Transverse colon (tissue), 4 donors: ENCODE data around the gene PDE6A.

Experiments
- CTCF ChIP-seq, 5 experiments: fragments of 200-600 bp in 3 of 5; fragments of 450-650 bp in 2 of 5; sonication (generic) in 3 of 5; IDR thresholded peaks; 1 replicate in 2 of 5; 2 replicates in 3 of 5; pipeline ENCODE4 v1.5.1; 2016 to 2017; ENCODE audit warnings: antibody characterized with exemption in 5 of 5, inconsistent platforms in 3 of 5, mild to moderate bottlenecking in 2 of 5, moderate library complexity in 1 of 5
- POLR2A ChIP-seq: fragments of 450-650 bp; IDR thresholded peaks from one replicate; pipeline ENCODE4 v1.6.1; 2016; ENCODE audit warnings: antibody characterized with exemption, mild to moderate bottlenecking, moderate library complexity
- POLR2AphosphoS5 ChIP-seq, 3 donors: sonication (generic); formaldehyde crosslinking; IDR thresholded peaks; one replicate each; pipeline ENCODE4 v1.6.1; 2016; ENCODE audit warnings: antibody characterized with exemption in 3 of 3

- TF ChIP-seq POLR2AphosphoS5 (IDR thresholded peaks at IDR 0.05): peak in 1 of 3 donors; percentile 65
- no peak for TF ChIP-seq CTCF (IDR thresholded peaks at IDR 0.05)
- TF ChIP-seq POLR2A: peak; percentile 28
Measured at GRCh38 chr5:149963729-149964128, 19.1 kb upstream of the PDE6A start.
